Measurements from ENCODE around the gene TLE5.

GRCh38 chr19:3015126-3016057, 46.9 kb downstream of the TLE5 start:
- no peak for TF ChIP-seq ZFP3 (CRISPR knock-in tag; IDR thresholded peaks at IDR 0.05)
- no peak for TF ChIP-seq RARB (CRISPR knock-in tag; IDR thresholded peaks at IDR 0.05)
- no peak for TF ChIP-seq ZNF70 (CRISPR knock-in tag; IDR thresholded peaks at IDR 0.05)
- TF ChIP-seq, protein P1, sequence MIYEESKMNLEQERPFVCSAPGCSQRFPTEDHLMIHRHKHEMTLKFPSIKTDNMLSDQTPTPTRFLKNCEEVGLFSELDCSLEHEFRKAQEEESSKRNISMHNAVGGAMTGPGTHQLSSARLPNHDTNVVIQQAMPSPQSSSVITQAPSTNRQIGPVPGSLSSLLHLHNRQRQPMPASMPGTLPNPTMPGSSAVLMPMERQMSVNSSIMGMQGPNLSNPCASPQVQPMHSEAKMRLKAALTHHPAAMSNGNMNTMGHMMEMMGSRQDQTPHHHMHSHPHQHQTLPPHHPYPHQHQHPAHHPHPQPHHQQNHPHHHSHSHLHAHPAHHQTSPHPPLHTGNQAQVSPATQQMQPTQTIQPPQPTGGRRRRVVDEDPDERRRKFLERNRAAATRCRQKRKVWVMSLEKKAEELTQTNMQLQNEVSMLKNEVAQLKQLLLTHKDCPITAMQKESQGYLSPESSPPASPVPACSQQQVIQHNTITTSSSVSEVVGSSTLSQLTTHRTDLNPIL (CRISPR knock-in tag; IDR thresholded peaks at IDR 0.05; ENCODE audit: low read depth) = no peak

All from SK-N-SH treated with all-trans-retinoic acid at 6 μM for 48 hours (cell line).